Fibroblast of lung (primary cell): Measurements from ENCODE around the gene STPG4. TPM values are rescaled to one million over a fixed set of nuclear protein-coding genes. Genes with fewer than 3 reads are reported as not detected.
A peak's percentile ranks its signal among the peaks of the same experiment; 100 is the strongest.

Source experiments
- DNase-seq, 2 donors: peaks; one replicate each; pipeline versions ENCODE4 v3.0.0 to v3.0.0-alpha.2; 2010; ENCODE audit warnings: low read depth in 2 of 2
- H2AFZ ChIP-seq: 2 replicates; pipeline ENCODE4 v1.5.1; 2012; ENCODE audit warnings: low read length, control low read depth, inconsistent platforms
- H3K27ac ChIP-seq: 2 replicates; pipeline ENCODE4 v1.5.1; 2011; ENCODE audit warnings: low read length, control low read depth; ENCODE audit not compliant: insufficient read depth
- H3K27me3 ChIP-seq: 2 replicates; pipeline ENCODE4 v1.5.1; 2011; ENCODE audit warnings: mild to moderate bottlenecking, low read length; ENCODE audit not compliant: control insufficient read depth, insufficient read depth
- H3K36me3 ChIP-seq: 2 replicates; pipeline ENCODE4 v1.5.1; 2011; ENCODE audit warnings: low read length; ENCODE audit not compliant: control insufficient read depth, insufficient read depth
- H3K4me1 ChIP-seq: 2 replicates; pipeline ENCODE4 v1.5.1; 2011; ENCODE audit warnings: low read length; ENCODE audit not compliant: control insufficient read depth, insufficient read depth; ENCODE audit errors: extremely low read depth
- H3K4me2 ChIP-seq: 2 replicates; pipeline ENCODE4 v1.5.1; 2011; ENCODE audit warnings: low read length, control low read depth; ENCODE audit not compliant: insufficient read depth; ENCODE audit errors: extremely low read depth
- H3K4me3 ChIP-seq, 4 experiments: fragments of 200-600 bp in 1 of 4; sonication (generic) in 1 of 4; replicated peaks in 1 of 4; 2 replicates each; pipeline ENCODE4 v1.5.1; 2011 to 2016; ENCODE audit warnings: low read length in 4 of 4, low read depth in 3 of 4, mild to moderate bottlenecking in 3 of 4, control low read depth in 2 of 4, inconsistent platforms in 1 of 4, mixed read lengths in 1 of 4; ENCODE audit not compliant: insufficient read depth in 1 of 4; ENCODE audit errors: control extremely low read depth in 1 of 4
- H3K79me2 ChIP-seq: 2 replicates; pipeline ENCODE4 v1.5.1; 2012; ENCODE audit warnings: mild to moderate bottlenecking, low read length, inconsistent platforms; ENCODE audit not compliant: control insufficient read depth, insufficient read depth
- H3K9ac ChIP-seq: 2 replicates; pipeline ENCODE4 v1.5.1; 2011; ENCODE audit warnings: mild to moderate bottlenecking, low read length, control low read depth; ENCODE audit not compliant: insufficient read depth
- H3K9me3 ChIP-seq: 2 replicates; pipeline ENCODE4 v1.5.1; 2012; ENCODE audit warnings: low read depth, low read length; ENCODE audit not compliant: control insufficient read depth, insufficient read depth
- H4K20me1 ChIP-seq: 2 replicates; pipeline ENCODE4 v1.5.1; 2011; ENCODE audit warnings: low read length; ENCODE audit not compliant: control insufficient read depth, insufficient read depth; ENCODE audit errors: extremely low read depth
- EZH2 ChIP-seq: IDR thresholded peaks from 2 replicates; pipeline ENCODE4 v1.5.1; 2012; ENCODE audit warnings: low read length, control low read depth, mild to moderate bottlenecking; ENCODE audit errors: missing control alignments
- polyA plus RNA-seq, 2 donors: library from polyadenylated mRNA; depleted of rRNA in 1 of 2; stranded (reverse) in 1 of 2; unstranded in 1 of 2; fragments of >200 nt; gene quantifications; 2 replicates each; pipeline ENCODE4 v1.2.1, GENCODE V29; 2011 to 2012; ENCODE audit warnings: missing spikeins in 1 of 2
- total RNA-seq: library from RNA; depleted of rRNA; stranded (reverse); fragments of >200 nt; gene quantifications from 2 replicates; pipeline ENCODE4 v1.2.1, GENCODE V29; 2014
- TF ChIP-seq, protein P1 (sequence below), 2 donors: IDR thresholded peaks in 1 of 2; conservative IDR thresholded peaks in 1 of 2; 1 replicate in 1 of 2; 2 replicates in 1 of 2; pipeline ENCODE4 v1.5.1; 2011 to 2012; ENCODE audit warnings: low read length in 2 of 2, control low read depth in 1 of 2, inconsistent platforms in 1 of 2, low read depth in 1 of 2, mild to moderate bottlenecking in 1 of 2

Gene STPG4
- total and polyA plus RNA-seq, 2 donors (not counting 1 experiment from before 2014, with no cell fraction given) = 0.33 TPM; not detected in 1

DNA sequence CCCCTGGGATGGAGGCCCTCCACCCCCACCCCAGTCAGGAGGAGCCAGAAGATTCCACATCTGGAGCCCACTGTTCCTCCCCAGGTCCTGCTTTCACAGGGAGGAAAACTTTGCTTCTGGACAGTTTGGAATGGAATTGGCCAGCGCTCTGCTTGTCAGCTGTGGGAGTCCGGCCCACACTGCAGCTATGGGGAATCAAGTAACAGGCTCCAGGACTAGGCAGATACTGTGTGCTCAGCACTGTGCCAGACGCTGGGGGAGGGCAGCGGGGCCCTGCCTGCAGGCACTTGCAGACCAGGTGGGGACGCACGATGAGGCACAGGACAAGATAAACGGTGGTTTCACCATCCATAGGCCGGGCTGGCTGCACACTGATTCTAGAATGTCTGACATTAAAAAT, 114.0 kb downstream of the STPG4 start:
- peaks cover 18% of the 10 kb centered on the region for H3K36me3 ChIP-seq
- TF ChIP-seq EZH2 = no peak
- TF ChIP-seq, protein P1, sequence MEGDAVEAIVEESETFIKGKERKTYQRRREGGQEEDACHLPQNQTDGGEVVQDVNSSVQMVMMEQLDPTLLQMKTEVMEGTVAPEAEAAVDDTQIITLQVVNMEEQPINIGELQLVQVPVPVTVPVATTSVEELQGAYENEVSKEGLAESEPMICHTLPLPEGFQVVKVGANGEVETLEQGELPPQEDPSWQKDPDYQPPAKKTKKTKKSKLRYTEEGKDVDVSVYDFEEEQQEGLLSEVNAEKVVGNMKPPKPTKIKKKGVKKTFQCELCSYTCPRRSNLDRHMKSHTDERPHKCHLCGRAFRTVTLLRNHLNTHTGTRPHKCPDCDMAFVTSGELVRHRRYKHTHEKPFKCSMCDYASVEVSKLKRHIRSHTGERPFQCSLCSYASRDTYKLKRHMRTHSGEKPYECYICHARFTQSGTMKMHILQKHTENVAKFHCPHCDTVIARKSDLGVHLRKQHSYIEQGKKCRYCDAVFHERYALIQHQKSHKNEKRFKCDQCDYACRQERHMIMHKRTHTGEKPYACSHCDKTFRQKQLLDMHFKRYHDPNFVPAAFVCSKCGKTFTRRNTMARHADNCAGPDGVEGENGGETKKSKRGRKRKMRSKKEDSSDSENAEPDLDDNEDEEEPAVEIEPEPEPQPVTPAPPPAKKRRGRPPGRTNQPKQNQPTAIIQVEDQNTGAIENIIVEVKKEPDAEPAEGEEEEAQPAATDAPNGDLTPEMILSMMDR (conservative IDR thresholded peaks at IDR 0.05 in 1 of 2, IDR thresholded peaks at IDR 0.05 in 1 of 2; ENCODE audit: low read depth in 1 of 2, low read length in 2 of 2) = no peak
- peak overlapping the region; percentile 91 for H3K27ac ChIP-seq
- H2AFZ ChIP-seq = no peak overlapping the region
- peaks cover 4% of the 10 kb centered on the region for H3K79me2 ChIP-seq
- no peak overlapping the region for H3K4me3 ChIP-seq
- no peak for DNase-seq
- peaks cover 54% of the 10 kb centered on the region for H3K4me1 ChIP-seq
- H4K20me1 ChIP-seq = no peaks in the 10 kb centered on the region
- H3K9me3 ChIP-seq = no peaks in the 10 kb centered on the region
- H3K4me2 ChIP-seq = peak overlapping the region; percentile 38
- H3K9ac ChIP-seq = peak overlapping the region; percentile 51
- no peaks in the 10 kb centered on the region for H3K27me3 ChIP-seq

DNA sequence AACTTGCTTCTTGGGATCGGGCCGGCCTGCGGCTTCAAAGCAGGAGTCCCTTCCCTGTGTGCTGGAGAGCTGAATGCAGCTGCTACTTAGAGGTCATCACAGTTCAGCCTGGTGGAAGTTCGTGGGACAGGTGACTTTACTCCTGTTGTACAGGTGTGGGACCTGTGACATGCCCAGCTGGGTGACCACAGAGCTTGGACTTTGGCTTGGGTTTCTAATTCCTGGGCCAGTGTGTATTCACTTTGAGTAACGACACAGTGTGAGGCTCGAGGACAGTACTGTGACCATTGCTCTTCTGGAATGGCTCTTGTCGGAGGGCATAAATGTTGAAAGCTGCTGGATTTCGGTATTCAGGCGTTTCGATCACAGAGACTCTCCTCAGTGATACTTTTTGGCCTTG, 114.5 kb downstream of the STPG4 start:
- peak overlapping the region; percentile 51 for H3K9ac ChIP-seq
- no peaks in the 10 kb centered on the region for H3K27me3 ChIP-seq
- peaks cover 54% of the 10 kb centered on the region for H3K4me1 ChIP-seq
- peaks cover 16% of the 10 kb centered on the region for H3K36me3 ChIP-seq
- DNase-seq = no peak
- no peak for TF ChIP-seq EZH2
- TF ChIP-seq, protein P1 (conservative IDR thresholded peaks at IDR 0.05 in 1 of 2, IDR thresholded peaks at IDR 0.05 in 1 of 2; ENCODE audit: low read depth in 1 of 2, low read length in 2 of 2) = no peak
- H3K9me3 ChIP-seq = no peaks in the 10 kb centered on the region
- peaks cover 4% of the 10 kb centered on the region for H3K79me2 ChIP-seq
- H2AFZ ChIP-seq = no peak overlapping the region
- peak overlapping the region; percentile 38 for H3K4me2 ChIP-seq
- H3K4me3 ChIP-seq = no peak overlapping the region
- H4K20me1 ChIP-seq = no peaks in the 10 kb centered on the region
- peak overlapping the region; percentile 91 for H3K27ac ChIP-seq

DNA sequence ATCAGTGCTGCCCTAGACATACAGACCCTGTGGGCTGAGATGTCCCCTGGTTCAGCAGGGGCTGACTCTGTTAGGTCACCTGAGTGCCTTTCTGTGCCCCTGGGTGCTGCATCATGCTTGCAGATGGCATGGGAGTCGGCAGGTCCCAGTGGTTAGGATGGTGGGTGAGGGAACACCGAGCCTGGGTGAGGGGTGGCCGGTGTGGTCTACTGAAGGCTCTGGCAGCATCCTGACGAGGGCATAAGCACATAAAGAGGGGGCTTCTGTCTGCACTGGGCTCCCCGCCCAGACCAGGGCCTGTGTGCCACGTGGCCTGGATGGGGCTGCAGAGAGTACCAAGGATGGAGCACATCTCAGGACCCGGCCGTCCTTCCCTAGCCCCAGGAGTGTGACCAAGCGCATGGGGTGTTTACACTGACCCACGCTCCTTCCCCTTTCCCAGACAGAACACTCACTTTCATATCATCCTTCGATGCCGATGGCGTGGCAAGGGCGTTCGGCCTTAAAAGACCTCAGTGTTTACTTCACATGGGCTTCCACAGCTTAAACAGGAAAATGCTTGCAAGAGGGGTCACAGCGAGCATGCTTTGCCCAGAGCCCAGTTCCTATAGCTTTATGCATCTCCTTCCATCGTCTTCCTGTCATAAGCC, 115.1 kb downstream of the STPG4 start:
- Histone ChIP-seq H3K4me3 (no peak overlapping the region), H3K27me3 (no peaks in the 10 kb centered on the region), H3K27ac (peak overlapping the region; percentile 91), H2AFZ (no peak overlapping the region), H3K9me3 (no peaks in the 10 kb centered on the region), H3K79me2 (peaks cover 4% of the 10 kb centered on the region), H3K36me3 (peaks cover 16% of the 10 kb centered on the region), H3K4me2 (no peak overlapping the region), H4K20me1 (no peaks in the 10 kb centered on the region), H3K9ac (peak overlapping the region; percentile 51), H3K4me1 (peaks cover 58% of the 10 kb centered on the region)
- TF ChIP-seq EZH2 = no peak
- TF ChIP-seq, protein P1 (conservative IDR thresholded peaks at IDR 0.05 in 1 of 2, IDR thresholded peaks at IDR 0.05 in 1 of 2; ENCODE audit: low read depth in 1 of 2, low read length in 2 of 2) = no peak
- DNase-seq = peak in 1 of 2 donors; percentile 65
